ENCODE data around the gene CIDEA.
"Not testable (repeated sequence)": the region's sequence is repeated elsewhere in the genome, so short reads cannot be mapped to it uniquely, and the experiment has no call there.

Gene CIDEA

DNA sequence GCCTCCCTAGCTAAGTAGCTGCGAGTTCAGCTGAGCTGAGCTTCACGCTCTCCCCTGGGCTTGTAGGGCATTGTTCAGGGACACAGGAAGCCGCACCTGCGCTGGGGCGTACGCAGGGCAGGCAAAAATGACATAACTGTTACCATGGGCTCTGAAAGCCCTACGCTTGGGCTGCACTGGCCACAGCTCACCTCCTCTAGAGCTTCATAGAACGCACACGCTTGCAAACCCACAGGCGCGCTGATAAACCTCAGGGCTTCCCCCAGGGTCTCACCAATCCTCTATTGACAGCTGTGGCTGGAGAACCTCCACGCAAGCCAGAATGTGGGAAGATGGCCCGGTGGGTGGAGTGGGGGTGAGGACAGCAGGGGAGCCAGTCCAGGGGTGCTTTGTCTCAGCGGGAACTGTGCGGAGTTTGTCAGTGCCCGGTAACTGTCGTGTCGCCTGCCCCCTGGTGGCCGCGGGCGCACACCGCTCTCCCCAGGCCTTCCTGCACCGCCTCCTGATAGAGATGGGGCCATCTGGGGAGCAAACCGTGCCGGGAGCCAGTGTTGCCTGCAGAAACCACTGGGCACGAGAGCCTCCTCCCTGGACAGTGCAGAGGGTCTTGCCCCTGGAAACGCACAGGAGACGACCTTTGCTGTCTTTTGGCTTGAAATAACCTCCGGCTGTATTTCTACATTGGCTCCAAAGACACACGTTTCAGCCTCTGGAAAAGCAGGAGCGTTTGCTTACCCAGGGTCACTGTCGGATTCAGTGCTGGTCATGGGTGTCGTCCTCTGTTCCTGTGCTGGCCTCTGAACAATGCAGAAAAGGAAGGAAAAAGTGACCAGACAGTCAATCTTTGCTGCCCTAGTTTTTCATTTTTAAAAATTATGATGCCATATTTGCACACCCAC lies 17.0 kb upstream of the CIDEA start:
- peak; percentile 62 for DNase-seq (ENCODE audit: insufficient read length, low spot score)
- FAIRE-seq, result peak; percentile 60

GRCh38 chr18:12238826-12239225 lies 15.3 kb upstream of the CIDEA start:
- DNase-seq (ENCODE audit: insufficient read length, low spot score) (no peak), FAIRE-seq (no peak)

GRCh38 chr18:12239431-12239830 lies 14.7 kb upstream of the CIDEA start:
- FAIRE-seq, result no peak
- no peak for DNase-seq (ENCODE audit: insufficient read length, low spot score)

DNA sequence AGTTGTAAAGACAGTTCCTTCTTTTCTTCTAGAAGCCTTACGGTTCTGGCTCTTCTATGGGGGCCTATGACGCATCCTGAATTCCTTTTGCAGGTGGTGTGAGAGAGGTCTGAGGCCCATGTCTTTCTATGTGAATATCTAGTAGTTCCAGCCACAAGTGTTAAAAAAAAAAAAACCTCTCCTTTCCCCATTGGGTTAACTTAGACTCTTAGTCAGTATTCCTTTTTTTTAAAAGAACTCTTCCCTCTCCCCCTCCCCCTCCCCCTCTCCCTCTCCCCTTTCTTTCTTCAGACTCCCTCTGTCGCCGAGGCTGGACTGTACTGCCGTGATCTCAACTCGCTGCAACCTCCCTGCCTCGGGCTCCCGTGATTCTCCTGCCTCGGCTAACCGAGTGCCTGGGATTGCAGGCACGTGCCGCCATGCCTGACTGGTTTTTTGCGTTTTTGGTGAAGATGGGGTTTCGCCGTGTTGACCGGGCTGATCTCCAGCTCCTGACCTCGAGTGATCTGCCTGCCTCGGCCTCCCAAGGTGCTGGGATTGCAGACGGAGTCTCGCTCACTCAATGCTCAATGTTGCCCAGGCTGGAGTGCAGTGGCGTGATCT lies 11.4 kb upstream of the CIDEA start:
- DNase-seq (ENCODE audit: insufficient read length, low spot score), result no peak
- FAIRE-seq, result no peak

GRCh38 chr18:12243272-12243671 lies 10.9 kb upstream of the CIDEA start:
- not testable (repeated sequence) for FAIRE-seq; DNase-seq (ENCODE audit: insufficient read length, low spot score)

GRCh38 chr18:12245793-12246135 lies 8.4 kb upstream of the CIDEA start:
- FAIRE-seq (no peak), DNase-seq (ENCODE audit: insufficient read length, low spot score) (no peak)

- no peak for DNase-seq (ENCODE audit: insufficient read length, low spot score)
- no peak for FAIRE-seq
Observed at GRCh38 chr18:12246849-12247808, 7.0 kb upstream of the CIDEA start.

DNA sequence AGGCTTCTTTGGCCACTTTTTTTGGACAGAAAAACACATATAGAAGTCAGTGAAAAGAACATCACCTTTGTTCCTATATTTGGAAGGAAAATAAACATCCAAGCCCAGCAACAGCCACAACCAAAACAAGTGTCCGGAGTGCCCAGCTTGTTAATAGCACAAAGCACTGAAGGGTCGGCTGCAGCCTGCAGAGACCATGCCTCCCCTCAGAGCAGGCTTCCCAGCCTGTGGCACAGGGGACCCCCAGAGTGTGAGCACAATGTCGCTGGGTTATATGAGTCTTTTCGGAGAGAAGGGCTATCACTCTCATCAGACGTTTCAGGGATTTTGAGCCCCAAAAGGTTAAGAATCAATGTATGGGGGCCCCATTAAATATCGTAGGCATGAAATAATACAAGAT lies 6.2 kb upstream of the CIDEA start:
- no peak for FAIRE-seq
- no peak for DNase-seq (ENCODE audit: insufficient read length, low spot score)

DNA sequence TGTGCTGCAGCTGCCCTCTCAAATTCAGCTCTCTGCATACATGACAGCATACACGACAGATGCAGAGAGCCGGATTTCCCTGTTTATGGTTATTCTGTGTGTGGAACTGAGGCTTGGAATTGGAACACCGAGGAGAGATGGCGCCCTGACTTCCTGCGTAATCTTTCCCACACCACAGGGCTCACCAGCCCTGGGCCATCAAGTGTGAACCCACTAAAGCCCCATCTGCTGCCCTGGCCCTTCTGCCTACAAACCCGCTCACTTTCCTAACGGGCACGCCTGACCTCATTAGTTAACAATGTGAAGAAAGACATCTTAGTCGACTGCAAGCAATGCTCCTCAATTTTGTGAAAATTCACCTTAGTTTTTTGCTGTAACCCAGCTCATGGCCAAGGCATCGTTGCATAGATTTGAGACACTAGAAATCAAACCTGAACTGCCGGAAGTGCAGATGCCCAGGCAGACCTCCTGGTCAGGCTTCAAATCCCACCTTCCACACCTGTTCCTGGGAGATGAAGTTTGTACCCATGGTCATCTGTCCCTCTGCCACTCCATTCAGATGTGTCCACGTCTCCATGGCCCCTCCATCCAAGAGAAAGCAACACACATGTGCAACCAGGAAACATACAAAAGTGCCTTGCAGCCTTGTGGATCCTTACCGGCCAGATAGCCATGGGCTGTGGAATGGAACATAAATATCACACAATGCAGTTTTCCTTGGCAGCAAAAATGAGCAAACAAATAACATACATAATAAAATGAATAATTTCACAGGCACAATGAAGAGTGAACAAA lies 5.0 kb upstream of the CIDEA start:
- FAIRE-seq (no peak), DNase-seq (ENCODE audit: insufficient read length, low spot score) (no peak)

GRCh38 chr18:12251311-12251710 lies 2.9 kb upstream of the CIDEA start:
- no peak for FAIRE-seq

DNA sequence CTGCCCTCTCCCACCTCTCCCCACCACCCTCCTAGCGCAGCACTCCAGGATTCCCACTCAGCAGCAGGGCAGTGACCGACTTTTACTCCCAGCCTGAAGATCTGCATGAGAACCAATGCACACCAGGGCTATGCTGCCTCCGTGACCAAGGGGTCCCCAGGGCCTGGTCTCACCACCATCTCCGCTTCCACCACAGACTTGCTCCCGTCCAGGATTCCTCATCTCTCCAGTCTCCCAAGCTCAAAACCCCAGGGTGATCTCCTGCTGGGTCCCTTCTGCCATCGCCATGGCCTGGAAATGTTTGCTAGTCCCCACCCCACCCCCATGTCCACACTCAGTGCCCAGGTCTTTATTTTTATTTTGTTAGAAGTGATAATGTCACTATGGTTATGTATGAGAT lies 2.1 kb upstream of the CIDEA start:
- no peak for DNase-seq (ENCODE audit: insufficient read length, low spot score)
- no peak for FAIRE-seq

More at GRCh38 chr18:12251311-12251710, 2.9 kb upstream of the CIDEA start:
- DNase-seq (ENCODE audit: insufficient read length, low spot score), result no peak

GRCh38 chr18:12253027-12253426 lies 1.1 kb upstream of the CIDEA start:
- DNase-seq (ENCODE audit: insufficient read length, low spot score) (no peak), FAIRE-seq (no peak)

DNA sequence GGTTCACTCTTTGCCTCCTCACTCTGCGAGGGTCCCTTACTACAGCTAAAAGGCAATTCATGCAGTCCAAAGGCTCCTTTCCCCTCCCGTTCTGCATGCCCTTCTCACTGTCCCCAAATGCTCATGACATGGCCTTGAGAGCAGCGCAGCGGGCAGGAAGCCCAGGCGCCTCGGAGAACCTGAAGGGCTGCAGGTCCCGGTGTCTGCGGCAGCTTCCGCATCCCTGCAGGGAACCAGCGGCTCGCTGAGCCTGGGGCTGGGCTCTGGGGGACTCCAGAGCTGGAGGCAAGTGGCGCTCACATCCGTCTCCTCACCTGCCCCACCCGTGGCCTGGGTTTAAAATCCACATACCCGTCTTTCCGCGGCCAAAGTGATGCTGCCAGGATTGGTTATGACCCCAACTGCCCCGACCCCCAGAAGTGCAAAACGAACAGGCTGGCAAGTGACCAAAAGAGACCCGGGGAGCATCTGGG lies 462 bp upstream of the CIDEA start:
- FAIRE-seq, result no peak
- no peak for DNase-seq (ENCODE audit: insufficient read length, low spot score)

DNA sequence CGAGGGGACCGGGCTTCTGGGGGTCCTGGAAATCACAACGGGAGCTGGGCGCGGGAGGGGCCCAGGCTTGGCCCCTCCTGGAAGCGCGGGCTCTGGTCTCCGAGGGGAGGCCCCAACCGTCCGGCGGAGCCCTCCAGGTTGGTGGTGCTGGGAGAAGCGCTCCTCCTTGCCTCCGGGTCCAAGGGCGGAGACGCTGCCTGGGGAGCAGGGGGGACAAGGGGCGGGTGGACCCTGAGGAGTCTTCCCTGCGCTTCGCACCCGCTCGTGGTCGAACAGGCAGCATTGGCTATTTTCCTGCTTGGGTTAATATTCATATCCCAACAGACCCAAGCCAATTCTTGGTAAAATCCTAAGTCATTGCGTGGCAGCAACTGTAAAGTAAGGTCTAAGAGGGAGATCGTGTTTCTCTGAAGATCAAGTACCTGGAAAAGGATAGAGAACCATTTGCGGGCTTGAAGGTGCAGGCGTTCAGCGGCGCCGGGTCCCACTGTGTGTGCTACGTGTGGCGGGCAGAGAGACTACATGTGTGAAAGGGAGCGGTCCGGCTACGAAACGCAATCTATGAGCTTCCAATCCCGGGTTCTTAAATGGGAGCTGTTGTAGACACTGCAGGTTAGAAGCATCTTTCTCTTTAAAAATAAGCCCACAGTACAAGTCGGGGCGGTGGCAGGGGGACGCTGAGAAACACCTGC lies 805 bp downstream of the CIDEA start:
- no peak for FAIRE-seq
- DNase-seq (ENCODE audit: insufficient read length, low spot score), result no peak

DNA sequence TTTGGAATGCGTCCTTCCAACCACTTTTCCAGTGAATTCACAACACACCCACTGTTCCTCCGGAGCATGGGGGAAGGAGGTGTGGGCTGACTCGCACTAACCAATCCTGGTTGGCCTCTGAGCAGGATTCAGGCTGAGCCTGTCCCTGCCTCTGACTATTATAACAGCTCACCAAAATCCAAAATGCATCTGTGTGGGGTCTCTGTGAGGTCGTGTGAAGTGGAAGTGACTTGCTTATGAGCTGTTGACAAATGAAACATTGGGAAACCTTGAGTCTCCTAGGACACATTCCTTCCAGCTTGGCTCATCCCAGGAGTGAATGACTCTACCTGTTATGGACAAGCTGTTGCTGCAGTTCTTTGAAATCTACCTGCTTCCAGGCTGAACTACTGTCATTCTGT lies 1.5 kb downstream of the CIDEA start:
- FAIRE-seq (no peak), DNase-seq (ENCODE audit: insufficient read length, low spot score) (no peak)

DNA sequence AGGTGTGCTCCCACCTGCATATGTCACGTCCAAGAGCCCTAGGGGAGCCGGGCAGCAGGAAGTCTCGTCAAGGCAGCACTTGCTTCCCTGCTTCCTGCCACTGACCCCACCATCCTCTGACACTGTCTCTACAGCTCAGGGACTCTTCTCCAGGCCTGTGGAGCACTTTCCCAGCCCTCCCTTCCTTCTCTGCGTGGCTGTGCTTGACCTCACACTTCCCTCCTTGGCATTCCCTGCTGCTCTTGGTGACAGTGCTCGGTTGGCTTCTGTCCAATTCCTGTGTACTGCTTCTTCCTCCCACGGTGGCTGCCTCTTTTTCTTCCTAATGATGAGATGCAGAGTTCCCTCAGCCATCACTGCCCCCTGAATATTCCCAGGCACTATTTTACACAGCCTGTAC lies 2.8 kb downstream of the CIDEA start:
- no peak for DNase-seq (ENCODE audit: insufficient read length, low spot score)
- FAIRE-seq, result no peak

DNA sequence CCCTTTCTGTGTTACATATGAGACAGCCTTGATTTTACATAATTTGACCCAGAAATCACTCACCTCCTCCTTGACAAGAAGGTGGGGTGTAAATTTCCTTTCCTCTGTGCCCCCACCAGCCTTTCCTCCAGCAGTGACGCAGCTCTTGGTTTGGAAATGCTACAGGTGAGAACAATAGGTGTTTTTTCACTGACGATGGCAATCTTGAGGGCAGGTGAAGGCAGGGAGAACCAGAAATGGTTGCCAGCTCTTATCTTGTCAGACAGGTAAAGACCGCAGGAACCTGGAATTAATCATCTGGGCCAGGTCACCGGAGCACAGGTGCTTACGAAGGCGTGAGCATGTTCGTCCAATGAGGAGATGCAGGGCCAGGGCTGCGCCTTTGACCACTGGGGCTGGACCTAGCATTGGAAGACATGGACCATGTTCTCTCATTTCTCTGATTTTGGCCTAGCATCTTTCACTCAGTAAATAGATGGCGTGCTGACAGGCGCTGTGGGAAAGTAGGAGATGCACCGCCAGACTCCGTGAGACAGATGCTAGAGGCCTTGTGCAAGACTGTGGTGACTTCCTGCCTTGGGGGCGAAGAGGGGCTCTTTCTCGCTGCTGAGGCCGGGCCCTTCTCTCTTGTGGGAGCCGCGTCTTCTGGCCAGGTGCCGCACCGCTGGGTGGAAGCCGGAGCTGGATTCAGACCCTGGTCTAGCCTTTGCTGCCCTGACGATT lies 4.0 kb downstream of the CIDEA start:
- DNase-seq (ENCODE audit: insufficient read length, low spot score) (no peak), FAIRE-seq (no peak)

GRCh38 chr18:12258719-12259705 lies 4.9 kb downstream of the CIDEA start:
- FAIRE-seq, result no peak
- no peak for DNase-seq (ENCODE audit: insufficient read length, low spot score)

Data from HTR-8/SVneo (cell line).